Measurements from ENCODE around the gene PIK3CB.

PIK3CB gene

DNA sequence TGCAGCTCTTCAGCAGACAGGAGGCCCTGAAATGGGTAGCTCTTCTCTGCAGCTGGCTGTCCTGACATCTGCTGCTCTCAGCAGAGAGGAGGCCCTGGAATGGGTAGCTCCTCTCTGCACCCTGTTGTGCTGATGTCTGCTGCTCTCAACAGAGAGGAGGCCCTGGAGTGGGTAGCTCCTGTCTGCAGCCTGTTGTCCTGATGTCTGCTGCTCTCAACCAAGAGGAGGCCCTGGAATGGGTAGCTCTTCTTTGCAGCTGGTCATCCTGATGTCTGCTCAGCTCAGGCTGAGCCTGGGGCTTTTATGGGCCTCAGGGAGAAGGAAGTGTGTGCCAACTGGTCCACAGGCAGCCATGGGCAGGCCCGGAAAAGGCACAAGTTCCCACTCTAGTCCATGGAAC lies 66.6 kb downstream of the PIK3CB start:
- ChIA-PET CTCF (no interaction called here), POLR2A (no interaction called here)
- Histone ChIP-seq H3K4me1 (ENCODE audit: control insufficient read depth, insufficient read depth, low read length) (no peaks in the 10 kb centered on the region), H3K36me3 (ENCODE audit: control insufficient read depth in 2 of 2, insufficient read depth in 1 of 2, low read length in 2 of 2) (peaks cover 0 to 15% of the 10 kb centered on the region in 2 experiments; a peak in 1 of 3 replicates), H3K4me3 (ENCODE audit: low read depth, low read length) (no peak overlapping the region), H3K27ac (ENCODE audit: extremely low read depth, low read depth, low read length) (no peak overlapping the region), H3K9me3 (ENCODE audit: control insufficient read depth, insufficient read depth, low read depth, low read length) (no peaks in the 10 kb centered on the region)
- TF ChIP-seq, protein P1, sequence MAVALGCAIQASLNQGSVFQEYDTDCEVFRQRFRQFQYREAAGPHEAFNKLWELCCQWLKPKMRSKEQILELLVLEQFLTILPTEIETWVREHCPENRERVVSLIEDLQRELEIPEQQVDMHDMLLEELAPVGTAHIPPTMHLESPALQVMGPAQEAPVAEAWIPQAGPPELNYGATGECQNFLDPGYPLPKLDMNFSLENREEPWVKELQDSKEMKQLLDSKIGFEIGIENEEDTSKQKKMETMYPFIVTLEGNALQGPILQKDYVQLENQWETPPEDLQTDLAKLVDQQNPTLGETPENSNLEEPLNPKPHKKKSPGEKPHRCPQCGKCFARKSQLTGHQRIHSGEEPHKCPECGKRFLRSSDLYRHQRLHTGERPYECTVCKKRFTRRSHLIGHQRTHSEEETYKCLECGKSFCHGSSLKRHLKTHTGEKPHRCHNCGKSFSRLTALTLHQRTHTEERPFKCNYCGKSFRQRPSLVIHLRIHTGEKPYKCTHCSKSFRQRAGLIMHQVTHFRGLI (tag by site-specific recombination; IDR thresholded peaks at IDR 0.05) = no peak
- TF ChIP-seq, protein P2, sequence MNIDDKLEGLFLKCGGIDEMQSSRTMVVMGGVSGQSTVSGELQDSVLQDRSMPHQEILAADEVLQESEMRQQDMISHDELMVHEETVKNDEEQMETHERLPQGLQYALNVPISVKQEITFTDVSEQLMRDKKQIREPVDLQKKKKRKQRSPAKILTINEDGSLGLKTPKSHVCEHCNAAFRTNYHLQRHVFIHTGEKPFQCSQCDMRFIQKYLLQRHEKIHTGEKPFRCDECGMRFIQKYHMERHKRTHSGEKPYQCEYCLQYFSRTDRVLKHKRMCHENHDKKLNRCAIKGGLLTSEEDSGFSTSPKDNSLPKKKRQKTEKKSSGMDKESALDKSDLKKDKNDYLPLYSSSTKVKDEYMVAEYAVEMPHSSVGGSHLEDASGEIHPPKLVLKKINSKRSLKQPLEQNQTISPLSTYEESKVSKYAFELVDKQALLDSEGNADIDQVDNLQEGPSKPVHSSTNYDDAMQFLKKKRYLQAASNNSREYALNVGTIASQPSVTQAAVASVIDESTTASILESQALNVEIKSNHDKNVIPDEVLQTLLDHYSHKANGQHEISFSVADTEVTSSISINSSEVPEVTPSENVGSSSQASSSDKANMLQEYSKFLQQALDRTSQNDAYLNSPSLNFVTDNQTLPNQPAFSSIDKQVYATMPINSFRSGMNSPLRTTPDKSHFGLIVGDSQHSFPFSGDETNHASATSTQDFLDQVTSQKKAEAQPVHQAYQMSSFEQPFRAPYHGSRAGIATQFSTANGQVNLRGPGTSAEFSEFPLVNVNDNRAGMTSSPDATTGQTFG (tag by site-specific recombination; IDR thresholded peaks at IDR 0.05; ENCODE audit: borderline replicate concordance) = no peak
- no peak for TF ChIP-seq ZNF670 (tag by site-specific recombination; IDR thresholded peaks at IDR 0.05; ENCODE audit: low read depth)
- TF ChIP-seq ZXDB (tag by site-specific recombination; IDR thresholded peaks at IDR 0.05) = no peak
- TF ChIP-seq ZNF645 (tag by site-specific recombination; IDR thresholded peaks at IDR 0.05) = no peak
- TF ChIP-seq ZNF600 (tag by site-specific recombination; IDR thresholded peaks at IDR 0.05) = no peak
- no peak for TF ChIP-seq GLI2 (tag by site-specific recombination; IDR thresholded peaks at IDR 0.05; ENCODE audit: borderline replicate concordance, low read depth)
- 0 out of 2 replicates have a peak, but pooled peaks have one; percentile 56 for TF ChIP-seq ZNF626 (tag by site-specific recombination; IDR thresholded peaks at IDR 0.05)
- TF ChIP-seq KLF9 (tag by site-specific recombination; IDR thresholded peaks at IDR 0.05; ENCODE audit: low read depth) = no peak
- TF ChIP-seq SETDB1 (IDR thresholded peaks at IDR 0.05; ENCODE audit: insufficient read length, low read length) = peak; percentile 97
- TF ChIP-seq ZNF16 (tag by site-specific recombination; IDR thresholded peaks at IDR 0.05; ENCODE audit: low read depth) = no peak
- no peak for TF ChIP-seq ZNF184 (tag by site-specific recombination; IDR thresholded peaks at IDR 0.05)
- TF ChIP-seq ZNF558 (tag by site-specific recombination; IDR thresholded peaks at IDR 0.05) = no peak
- no peak for TF ChIP-seq ZNF398 (tag by site-specific recombination; IDR thresholded peaks at IDR 0.05)
- TF ChIP-seq PRDM4 (tag by site-specific recombination; IDR thresholded peaks at IDR 0.05) = no peak
- no peak for TF ChIP-seq EGR2 (tag by site-specific recombination; IDR thresholded peaks at IDR 0.05; ENCODE audit: low read depth)
- no peak for TF ChIP-seq KLF8 (tag by site-specific recombination; IDR thresholded peaks at IDR 0.05)
- TF ChIP-seq ZNF549 (tag by site-specific recombination; IDR thresholded peaks at IDR 0.05) = 0 out of 2 replicates have a peak, but pooled peaks have one; percentile 48
- no peak for TF ChIP-seq ZNF544 (tag by site-specific recombination; IDR thresholded peaks at IDR 0.05)
- TF ChIP-seq, protein P3, sequence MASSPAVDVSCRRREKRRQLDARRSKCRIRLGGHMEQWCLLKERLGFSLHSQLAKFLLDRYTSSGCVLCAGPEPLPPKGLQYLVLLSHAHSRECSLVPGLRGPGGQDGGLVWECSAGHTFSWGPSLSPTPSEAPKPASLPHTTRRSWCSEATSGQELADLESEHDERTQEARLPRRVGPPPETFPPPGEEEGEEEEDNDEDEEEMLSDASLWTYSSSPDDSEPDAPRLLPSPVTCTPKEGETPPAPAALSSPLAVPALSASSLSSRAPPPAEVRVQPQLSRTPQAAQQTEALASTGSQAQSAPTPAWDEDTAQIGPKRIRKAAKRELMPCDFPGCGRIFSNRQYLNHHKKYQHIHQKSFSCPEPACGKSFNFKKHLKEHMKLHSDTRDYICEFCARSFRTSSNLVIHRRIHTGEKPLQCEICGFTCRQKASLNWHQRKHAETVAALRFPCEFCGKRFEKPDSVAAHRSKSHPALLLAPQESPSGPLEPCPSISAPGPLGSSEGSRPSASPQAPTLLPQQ (tag by site-specific recombination; IDR thresholded peaks at IDR 0.05) = no peak
- no peak for TF ChIP-seq HOXA7 (CRISPR knock-in tag; IDR thresholded peaks at IDR 0.05; ENCODE audit: borderline replicate concordance)
- TF ChIP-seq, protein P4, sequence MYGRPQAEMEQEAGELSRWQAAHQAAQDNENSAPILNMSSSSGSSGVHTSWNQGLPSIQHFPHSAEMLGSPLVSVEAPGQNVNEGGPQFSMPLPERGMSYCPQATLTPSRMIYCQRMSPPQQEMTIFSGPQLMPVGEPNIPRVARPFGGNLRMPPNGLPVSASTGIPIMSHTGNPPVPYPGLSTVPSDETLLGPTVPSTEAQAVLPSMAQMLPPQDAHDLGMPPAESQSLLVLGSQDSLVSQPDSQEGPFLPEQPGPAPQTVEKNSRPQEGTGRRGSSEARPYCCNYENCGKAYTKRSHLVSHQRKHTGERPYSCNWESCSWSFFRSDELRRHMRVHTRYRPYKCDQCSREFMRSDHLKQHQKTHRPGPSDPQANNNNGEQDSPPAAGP (tag by site-specific recombination; IDR thresholded peaks at IDR 0.05) = no peak
- no peak for TF ChIP-seq ZNF843 (tag by site-specific recombination; IDR thresholded peaks at IDR 0.05)
- no peak for TF ChIP-seq ZNF416 (tag by site-specific recombination; IDR thresholded peaks at IDR 0.05)
- no peak for TF ChIP-seq PBX3 (CRISPR knock-in tag; IDR thresholded peaks at IDR 0.05)
- no peak for TF ChIP-seq ZNF155 (tag by site-specific recombination; IDR thresholded peaks at IDR 0.05)

Data from HEK293 (cell line).